SHP77 (cell line): Measurements from ENCODE around the gene PRICKLE2.

Experiments used
- DNase-seq, 2 experiments: peaks; one replicate each; lab custom pipeline; 2025; lab: John Stamatoyannopoulos, UW

PRICKLE2 gene

DNA sequence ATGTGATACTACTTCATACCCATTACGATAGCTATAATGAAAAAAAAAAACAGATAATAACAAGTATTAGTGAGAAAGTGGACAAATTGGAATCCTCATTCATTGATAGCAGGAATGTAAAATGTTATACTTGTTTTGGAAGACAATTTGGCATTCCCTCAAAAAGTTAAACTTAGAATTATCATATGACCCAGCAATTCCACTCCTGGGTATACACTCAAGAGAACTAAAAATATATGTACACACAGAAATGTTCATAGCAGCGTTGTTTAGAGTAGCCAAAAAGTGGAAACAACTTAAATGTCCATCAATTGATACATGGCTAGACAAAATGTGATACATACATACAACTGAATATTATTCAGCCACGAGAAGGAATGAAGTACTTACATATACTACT is 69.9 kb downstream of the PRICKLE2 start:
- DNase-seq, result no peak

- no peak for DNase-seq
Measured at GRCh38 chr3:64152676-64153466, 72.4 kb downstream of the PRICKLE2 start.

- DNase-seq, result no peak
Measured at GRCh38 chr3:64152086-64152485, 73.2 kb downstream of the PRICKLE2 start.

DNA sequence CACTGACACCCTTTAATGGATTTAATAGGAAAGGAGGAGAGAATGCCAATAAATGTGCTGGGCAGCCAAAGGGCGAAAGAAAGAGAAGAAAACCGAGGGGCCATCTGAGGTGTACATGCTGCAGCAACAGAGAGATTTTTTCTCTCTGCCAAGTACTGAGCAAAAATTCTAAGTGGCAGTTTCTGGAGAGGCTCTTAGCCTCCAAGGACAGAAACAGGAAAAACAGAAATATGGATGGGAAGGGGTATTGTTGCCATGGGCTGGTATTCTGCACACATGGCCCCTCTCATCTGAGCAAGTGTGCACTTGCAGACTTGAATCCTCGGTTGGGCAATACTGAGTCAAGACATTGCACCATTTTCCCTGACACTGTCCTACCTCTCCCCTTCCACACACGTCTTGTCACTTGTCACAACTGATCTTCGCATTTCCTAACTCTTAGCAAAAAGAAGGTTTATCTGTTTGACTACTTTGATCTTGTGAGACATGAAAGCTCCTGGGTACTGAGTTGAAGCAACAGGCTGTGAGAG is 73.9 kb downstream of the PRICKLE2 start:
- DNase-seq, result no peak

DNA sequence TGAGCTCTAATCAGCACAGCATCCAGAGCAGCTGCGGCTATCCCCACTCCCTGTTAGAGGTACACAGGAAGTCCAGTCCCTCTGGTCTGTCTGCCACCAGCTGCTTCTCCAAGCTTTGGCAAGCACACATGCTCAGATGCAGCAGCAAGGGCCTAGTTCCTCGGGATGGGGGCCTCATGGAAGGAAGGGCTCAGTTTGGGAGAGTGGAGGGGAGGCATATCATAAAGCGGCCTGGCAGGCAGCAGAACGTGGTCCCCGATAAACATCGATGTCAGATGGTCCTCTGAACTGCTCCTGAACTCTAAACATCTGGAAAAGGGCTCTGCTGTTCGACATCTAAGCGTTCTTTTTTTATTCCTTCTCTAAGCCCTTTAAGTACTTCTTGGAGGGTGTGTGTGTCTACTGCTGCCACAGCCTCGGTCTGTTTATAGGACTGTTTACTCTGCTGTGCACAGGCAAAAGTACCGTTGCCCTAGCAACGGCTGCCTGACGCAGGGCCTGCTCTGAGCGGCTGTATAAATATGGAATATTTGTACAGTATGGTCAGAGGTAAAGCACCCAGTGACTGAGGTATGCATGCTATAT is 74.6 kb downstream of the PRICKLE2 start:
- DNase-seq, result peak; percentile 86 to 94

GRCh38 chr3:64149886-64150285 is 75.4 kb downstream of the PRICKLE2 start:
- DNase-seq, result no peak

- no peak for DNase-seq
Measured at GRCh38 chr3:64148955-64149653, 76.2 kb downstream of the PRICKLE2 start.

DNA sequence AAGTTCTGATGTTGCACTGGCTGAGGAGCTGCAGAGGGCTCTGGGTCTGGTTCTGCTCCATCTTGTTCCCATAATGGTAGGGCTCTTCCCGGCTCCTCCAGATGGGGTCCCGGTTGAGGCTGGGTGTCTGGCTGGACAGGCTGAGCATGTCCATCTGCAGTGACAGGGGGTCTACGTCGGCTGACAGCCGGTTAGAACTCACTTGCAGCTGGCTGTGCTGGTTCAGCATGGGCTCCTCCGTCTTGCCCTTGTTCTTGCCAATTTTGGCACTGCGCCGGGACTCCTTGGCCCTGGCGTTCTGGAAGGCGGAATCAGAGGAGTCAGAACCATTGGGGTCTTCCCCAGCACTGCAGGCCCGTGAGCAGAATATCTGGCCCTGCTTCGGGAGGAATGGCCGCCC is 78.1 kb downstream of the PRICKLE2 start:
- DNase-seq, result no peak

GRCh38 chr3:64145438-64145837 is 79.8 kb downstream of the PRICKLE2 start:
- DNase-seq, result no peak

GRCh38 chr3:64144241-64144900 is 80.9 kb downstream of the PRICKLE2 start:
- DNase-seq, result no peak

- peak; percentile 50 to 54 for DNase-seq
Measured at GRCh38 chr3:64143409-64144130, 81.7 kb downstream of the PRICKLE2 start.

DNA sequence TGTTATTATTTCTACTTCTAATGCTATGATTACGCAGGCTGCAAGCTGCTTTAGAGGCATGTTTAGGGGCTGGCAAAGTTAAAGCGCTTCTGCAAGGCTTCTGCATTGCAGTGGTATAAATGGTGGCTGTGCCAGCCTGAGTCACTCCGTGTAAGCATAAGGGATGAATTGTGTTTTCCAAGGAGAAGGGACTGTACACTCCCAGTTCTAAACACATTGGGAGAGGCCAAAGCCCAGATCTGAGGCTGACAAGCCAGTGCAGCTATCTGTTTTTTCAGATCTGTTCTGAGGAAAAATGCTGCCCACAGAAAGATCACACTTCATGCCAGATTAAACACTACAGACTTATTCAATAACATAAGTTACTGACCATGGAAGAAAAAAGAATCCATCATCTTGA is 83.8 kb downstream of the PRICKLE2 start:
- DNase-seq, result no peak

DNA sequence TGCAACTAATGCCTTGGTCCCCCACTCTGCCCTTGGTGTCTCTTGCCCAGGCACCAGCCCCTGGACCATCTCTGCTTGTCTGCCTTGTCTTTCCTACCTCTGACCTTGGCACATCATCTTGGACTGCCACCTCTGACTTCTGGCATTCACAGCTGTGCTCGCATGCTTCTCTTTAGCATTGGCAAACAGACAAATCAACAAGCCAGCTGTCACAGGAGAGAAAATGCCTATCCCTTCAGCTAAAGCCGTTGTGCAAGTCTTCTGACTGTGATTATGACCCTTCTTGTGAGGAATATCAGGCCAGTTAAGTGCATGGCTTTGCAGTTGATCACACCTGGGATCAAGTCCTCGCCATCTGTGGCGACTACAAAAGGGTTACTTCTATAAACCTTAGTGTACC is 84.6 kb downstream of the PRICKLE2 start:
- no peak for DNase-seq

DNA sequence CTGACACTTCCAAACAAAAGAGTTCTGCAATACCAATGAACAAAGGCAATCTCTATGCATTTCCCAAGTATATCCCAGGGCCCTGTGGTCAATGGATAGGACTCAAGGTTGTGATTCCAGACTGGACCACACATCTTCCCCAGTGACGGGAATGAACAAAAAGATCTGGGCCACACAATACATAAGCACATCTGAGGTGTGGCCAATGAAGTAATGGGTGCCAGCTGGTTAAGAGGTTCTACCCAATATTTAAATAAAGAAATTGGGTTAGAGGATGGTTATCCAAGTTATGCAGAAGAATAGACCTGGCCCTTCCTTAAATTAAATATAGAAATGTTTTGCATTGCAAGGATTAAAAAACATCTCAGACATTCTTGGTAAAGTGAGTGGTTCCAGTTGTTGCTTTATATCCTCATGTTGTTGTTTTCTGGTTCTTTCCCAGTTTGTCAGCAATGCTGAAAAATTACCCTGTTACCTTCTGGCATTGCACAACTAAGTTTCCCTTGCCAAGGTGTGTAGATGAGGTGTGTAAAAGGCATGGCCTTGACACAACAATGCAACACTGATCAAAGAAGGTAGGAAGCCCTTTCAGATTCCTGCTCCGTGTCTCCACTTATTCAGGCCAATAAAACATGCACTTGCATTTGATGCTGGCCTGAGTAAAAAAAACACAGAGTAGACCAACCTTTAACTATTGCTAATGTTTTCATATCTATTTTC is 86.5 kb downstream of the PRICKLE2 start:
- no peak for DNase-seq

- no peak for DNase-seq
Measured at GRCh38 chr3:64138046-64138445, 87.2 kb downstream of the PRICKLE2 start.

GRCh38 chr3:64134882-64135281 is 90.4 kb downstream of the PRICKLE2 start:
- no peak for DNase-seq

DNA sequence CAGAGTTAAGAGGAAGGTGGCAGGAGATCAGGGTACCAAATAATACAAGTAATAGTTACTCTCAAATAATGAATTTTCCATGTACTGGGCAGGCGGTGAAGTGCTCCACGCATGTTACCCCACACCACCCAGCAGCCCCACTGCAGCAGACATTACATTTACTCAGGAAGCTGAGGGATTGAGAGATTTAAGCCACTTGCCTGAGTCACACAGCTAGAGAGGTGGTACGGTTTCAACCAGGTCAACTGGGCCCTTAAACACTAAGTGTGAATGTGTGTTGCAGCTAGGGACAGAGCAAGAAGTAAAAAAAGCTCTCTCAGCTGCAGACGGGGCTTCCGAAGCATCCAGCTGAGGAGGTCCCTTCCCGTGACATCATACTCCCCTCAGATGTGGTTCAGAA is 91.3 kb downstream of the PRICKLE2 start:
- DNase-seq, result no peak

- DNase-seq, result no peak
Measured at GRCh38 chr3:64133272-64133671, 92.0 kb downstream of the PRICKLE2 start.

GRCh38 chr3:64131725-64132469 is 93.4 kb downstream of the PRICKLE2 start:
- no peak for DNase-seq

GRCh38 chr3:64130436-64130835 is 94.8 kb downstream of the PRICKLE2 start:
- no peak for DNase-seq
